ENCODE results near the gene PTDSS2. TPM values are rescaled to one million over a fixed set of nuclear protein-coding genes. Genes with fewer than 3 reads are reported as not detected.

Gene PTDSS2
- total and polyA plus RNA-seq, 2 donors from 2014 or later: 28.5 to 37.7 TPM

GRCh38 chr11:489610-490185, 39.6 kb downstream of the PTDSS2 start:
- H3K4me1 ChIP-seq (ENCODE audit: control insufficient read depth in 2 of 3, insufficient read depth in 2 of 3, low read depth in 1 of 3, low read length in 3 of 3): no peaks in the 10 kb centered on the region
- TF ChIP-seq CTCF (IDR thresholded peaks at IDR 0.05; ENCODE audit: borderline replicate concordance, extremely low read depth, insufficient read depth): no peak
- H3K4me3 ChIP-seq (ENCODE audit: low read length in 3 of 3): no peak overlapping the region
- no peak overlapping the region for H3K27ac ChIP-seq (ENCODE audit: low read depth in 2 of 2, low read length in 2 of 2)
- H3K27me3 ChIP-seq (ENCODE audit: control insufficient read depth, insufficient read depth, low read length): no peaks in the 10 kb centered on the region
- DNase-seq (peak in 1 of 5 donors; percentile 70), FAIRE-seq (no peak)
- H3K36me3 ChIP-seq (ENCODE audit: control insufficient read depth in 2 of 3, insufficient read depth in 3 of 3, low read length in 3 of 3): peaks cover 0 to 4% (median 0%) of the 10 kb centered on the region in 3 donors
- no peak overlapping the region for H3K9ac ChIP-seq (ENCODE audit: low read length in 3 of 3)
- intact Hi-C loops (cut with DNase I): no loop called here
- no peaks in the 10 kb centered on the region for H3K9me3 ChIP-seq (ENCODE audit: control insufficient read depth in 2 of 3, insufficient read depth in 1 of 3, low read length in 3 of 3)

GRCh38 chr11:490186-490929, 40.3 kb downstream of the PTDSS2 start:
- H3K36me3 ChIP-seq (ENCODE audit: control insufficient read depth in 2 of 3, insufficient read depth in 3 of 3, low read length in 3 of 3): peaks cover 0 to 4% (median under 1%) of the 10 kb centered on the region in 3 donors

GRCh38 chr11:490930-491260, 40.8 kb downstream of the PTDSS2 start:
- Histone ChIP-seq H3K36me3 (ENCODE audit: control insufficient read depth in 2 of 3, insufficient read depth in 3 of 3, low read length in 3 of 3) (peaks cover 0 to 9% (median 4%) of the 10 kb centered on the region in 3 donors), H3K4me1 (ENCODE audit: control insufficient read depth in 2 of 3, insufficient read depth in 2 of 3, low read depth in 1 of 3, low read length in 3 of 3) (no peaks in the 10 kb centered on the region), H3K9ac (ENCODE audit: low read length in 3 of 3) (no peak overlapping the region), H3K27me3 (ENCODE audit: control insufficient read depth, insufficient read depth, low read length) (no peaks in the 10 kb centered on the region), H3K4me3 (ENCODE audit: low read length in 3 of 3) (no peak overlapping the region), H3K27ac (ENCODE audit: low read depth in 2 of 2, low read length in 2 of 2) (no peak overlapping the region), H3K9me3 (ENCODE audit: control insufficient read depth in 2 of 3, insufficient read depth in 1 of 3, low read length in 3 of 3) (no peaks in the 10 kb centered on the region)
- intact Hi-C loops (cut with DNase I): no loop called here
- no peak for FAIRE-seq
- peak in 2 of 5 donors; percentile 35 to 49 for DNase-seq
- TF ChIP-seq CTCF (IDR thresholded peaks at IDR 0.05; ENCODE audit: borderline replicate concordance, extremely low read depth, insufficient read depth): no peak

More at GRCh38 chr11:490186-490929, 40.3 kb downstream of the PTDSS2 start:
- Histone ChIP-seq H3K9ac (ENCODE audit: low read length in 3 of 3) (no peak overlapping the region), H3K27ac (ENCODE audit: low read depth in 2 of 2, low read length in 2 of 2) (no peak overlapping the region), H3K4me3 (ENCODE audit: low read length in 3 of 3) (no peak overlapping the region), H3K9me3 (ENCODE audit: control insufficient read depth in 2 of 3, insufficient read depth in 1 of 3, low read length in 3 of 3) (no peaks in the 10 kb centered on the region), H3K4me1 (ENCODE audit: control insufficient read depth in 2 of 3, insufficient read depth in 2 of 3, low read depth in 1 of 3, low read length in 3 of 3) (no peaks in the 10 kb centered on the region), H3K27me3 (ENCODE audit: control insufficient read depth, insufficient read depth, low read length) (no peaks in the 10 kb centered on the region)
- FAIRE-seq (no peak), DNase-seq (no peak)
- no peak for TF ChIP-seq CTCF (IDR thresholded peaks at IDR 0.05; ENCODE audit: borderline replicate concordance, extremely low read depth, insufficient read depth)
- intact Hi-C loops (cut with DNase I): no loop called here
